SH-SY5Y (cell line): ENCODE data around the gene MUC15.

Experiments
- GATA2 ChIP-seq: IDR thresholded peaks from 2 replicates; pipeline ENCODE4 v1.6.1; 2011; ENCODE audit warnings: mild to moderate bottlenecking, low read depth, low read length
- GATA3 ChIP-seq: IDR thresholded peaks from 2 replicates; pipeline ENCODE4 v1.6.1; 2011; ENCODE audit warnings: low read depth, mild to moderate bottlenecking, low read length, moderate library complexity

DNA sequence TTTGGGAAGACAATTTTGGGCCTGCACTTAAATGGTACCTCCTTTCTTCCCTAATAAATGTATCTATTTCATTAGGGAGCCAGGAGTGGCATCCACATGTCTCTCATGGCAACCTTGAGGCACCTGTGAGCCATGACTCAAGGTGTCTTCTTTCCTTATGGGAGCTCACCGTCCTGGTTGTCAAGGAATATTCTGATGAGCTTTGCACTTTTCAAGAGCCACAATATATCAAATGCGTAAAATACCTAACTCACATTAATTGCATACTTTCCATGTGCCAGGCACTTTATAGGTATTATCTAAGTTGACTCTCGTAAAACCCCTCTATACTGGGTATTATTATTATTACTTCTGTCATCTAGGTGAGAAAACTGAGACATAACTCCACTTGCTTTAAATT lies 32.5 kb downstream of the MUC15 start:
- no peak for TF ChIP-seq GATA3
- TF ChIP-seq GATA2: no peak
